CD4-positive, alpha-beta T cell treated with Interleukin-6 for 4 hours (primary cell): Measurements from ENCODE around the gene SLC25A21.

ENCODE experiments used
- DNase-seq: peaks from one replicate; pipeline ENCODE4 v3.0.0-alpha.2; 2020; ENCODE audit warnings: mixed read lengths

SLC25A21 gene

GRCh38 chr14:37140176-37140575 is 32.2 kb downstream of the SLC25A21 start:
- no peak for DNase-seq

GRCh38 chr14:37139710-37140109 is 32.7 kb downstream of the SLC25A21 start:
- no peak for DNase-seq

- DNase-seq, result no peak
These were observed 33.5 kb downstream of the SLC25A21 start for GRCh38 chr14:37138898-37139297.

GRCh38 chr14:37133284-37133913 is 39.0 kb downstream of the SLC25A21 start:
- no peak for DNase-seq

- DNase-seq, result no peak
These were observed 41.2 kb downstream of the SLC25A21 start for GRCh38 chr14:37131205-37131604.

- no peak for DNase-seq
These were observed 43.4 kb downstream of the SLC25A21 start for GRCh38 chr14:37129047-37129446.

GRCh38 chr14:37124614-37125013 is 47.8 kb downstream of the SLC25A21 start:
- no peak for DNase-seq

GRCh38 chr14:37122919-37123639 is 49.3 kb downstream of the SLC25A21 start:
- DNase-seq, result no peak

- no peak for DNase-seq
These were observed 50.1 kb downstream of the SLC25A21 start for GRCh38 chr14:37122288-37122687.

- no peak for DNase-seq
These were observed 53.6 kb downstream of the SLC25A21 start for GRCh38 chr14:37118673-37119366.

GRCh38 chr14:37116933-37117849 is 55.2 kb downstream of the SLC25A21 start:
- DNase-seq, result no peak

- no peak for DNase-seq
These were observed 57.0 kb downstream of the SLC25A21 start for GRCh38 chr14:37115406-37115805.

- DNase-seq, result no peak
These were observed 57.8 kb downstream of the SLC25A21 start for GRCh38 chr14:37114559-37114958.

- DNase-seq, result no peak
These were observed 58.4 kb downstream of the SLC25A21 start for GRCh38 chr14:37114002-37114401.

GRCh38 chr14:37098132-37098531 is 74.3 kb downstream of the SLC25A21 start:
- no peak for DNase-seq

- no peak for DNase-seq
These were observed 77.9 kb downstream of the SLC25A21 start for GRCh38 chr14:37094502-37094901.

GRCh38 chr14:37093364-37093763 is 79.0 kb downstream of the SLC25A21 start:
- DNase-seq, result no peak

- DNase-seq, result no peak
These were observed 80.8 kb downstream of the SLC25A21 start for GRCh38 chr14:37091651-37092050.

- DNase-seq, result no peak
These were observed 82.4 kb downstream of the SLC25A21 start for GRCh38 chr14:37090026-37090425.

GRCh38 chr14:37089410-37089809 is 83.0 kb downstream of the SLC25A21 start:
- no peak for DNase-seq

- no peak for DNase-seq
These were observed 83.8 kb downstream of the SLC25A21 start for GRCh38 chr14:37088356-37089215.

GRCh38 chr14:37087520-37087919 is 84.9 kb downstream of the SLC25A21 start:
- DNase-seq, result no peak
